NCI-H2029 (cell line): ENCODE results near the gene LRRC75A.
A peak's percentile ranks its signal among the peaks of the same experiment; 100 is the strongest.
"Not testable (repeated sequence)": the region's sequence is repeated elsewhere in the genome, so short reads cannot be mapped to it uniquely, and the experiment has no call there.

Experiments
- DNase-seq: peaks from one replicate; lab custom pipeline; 2025; lab: John Stamatoyannopoulos, UW

Gene LRRC75A

DNA sequence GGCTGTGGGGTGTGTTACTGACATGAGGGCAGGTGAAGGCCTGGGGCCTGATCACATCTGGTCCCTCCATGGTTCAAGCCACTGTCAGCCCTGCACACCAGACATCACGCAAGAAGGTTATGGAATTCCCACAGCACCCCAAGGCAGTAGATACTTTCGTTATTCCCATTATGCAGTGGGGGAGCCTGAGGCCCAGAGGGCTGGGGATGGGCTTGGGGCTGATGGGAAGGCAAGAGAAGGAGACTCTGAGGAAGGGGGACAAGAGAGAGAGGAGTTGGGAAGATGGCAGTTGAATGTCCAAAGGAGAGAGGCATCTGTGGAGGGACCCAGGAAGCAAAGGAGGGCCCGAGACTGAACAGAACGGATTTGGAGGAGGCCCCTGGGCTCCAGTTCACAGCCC is 42.0 kb downstream of the LRRC75A start:
- no peak for DNase-seq

DNA sequence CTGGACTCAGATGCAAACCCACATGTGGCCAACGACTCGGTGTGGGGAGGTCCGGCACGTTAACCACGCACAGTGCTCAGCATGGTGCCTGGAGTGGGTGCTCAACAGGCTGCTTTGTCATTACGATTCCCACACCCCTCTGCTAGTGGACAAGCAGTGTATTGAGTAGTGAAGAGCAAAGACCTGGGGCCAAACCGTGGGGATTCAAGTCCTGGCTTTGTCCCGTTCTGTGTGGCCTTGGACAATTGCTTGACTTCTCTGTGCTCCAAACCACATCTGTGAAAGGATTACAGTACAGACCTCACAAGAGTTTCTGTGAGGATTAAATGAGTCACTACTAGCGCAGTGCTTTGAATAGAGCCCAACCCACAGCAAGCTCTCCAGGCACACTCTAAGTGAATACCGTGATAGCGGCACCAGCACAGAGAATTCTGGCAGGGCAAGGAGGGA is 42.8 kb downstream of the LRRC75A start:
- no peak for DNase-seq

DNA sequence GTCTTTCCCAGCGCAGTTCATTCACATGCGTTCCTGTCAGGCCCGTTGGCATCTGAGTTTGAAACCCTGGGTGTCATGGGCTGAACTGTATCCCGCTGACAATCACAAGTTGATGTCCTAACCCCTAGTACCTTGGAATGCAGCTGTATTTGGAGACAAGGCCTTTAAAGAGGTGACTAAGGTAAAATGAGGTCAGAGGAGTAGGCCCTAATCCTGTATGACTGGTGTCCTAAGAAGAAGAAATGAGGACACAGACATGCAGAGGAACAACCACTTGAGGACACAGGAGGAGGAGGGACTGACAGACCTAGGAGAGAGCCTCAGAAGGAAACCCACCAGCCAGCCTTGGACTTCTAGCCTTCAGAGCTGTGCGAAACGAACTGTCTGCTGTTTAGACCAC is 43.5 kb downstream of the LRRC75A start:
- DNase-seq: no peak

DNA sequence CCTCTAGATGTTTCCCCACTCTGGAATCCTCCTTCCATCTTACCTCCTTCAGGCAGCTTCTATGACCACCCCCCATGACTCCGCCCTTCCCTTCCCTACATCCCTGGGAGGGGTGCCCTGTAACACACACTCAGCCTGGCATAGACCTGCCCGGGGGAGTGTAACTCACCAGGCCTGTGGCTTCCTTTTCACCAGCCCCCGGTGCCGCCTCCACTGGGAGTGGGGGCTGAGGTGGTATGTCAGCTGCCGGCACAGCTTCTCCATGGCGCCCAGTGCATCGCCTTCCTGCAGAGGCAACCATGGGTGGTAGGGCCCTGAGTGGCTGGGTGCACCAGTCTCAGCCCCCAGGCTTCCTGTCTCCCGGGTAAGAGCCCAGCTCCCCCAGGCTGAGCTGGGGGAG is 44.3 kb downstream of the LRRC75A start:
- DNase-seq: no peak

DNA sequence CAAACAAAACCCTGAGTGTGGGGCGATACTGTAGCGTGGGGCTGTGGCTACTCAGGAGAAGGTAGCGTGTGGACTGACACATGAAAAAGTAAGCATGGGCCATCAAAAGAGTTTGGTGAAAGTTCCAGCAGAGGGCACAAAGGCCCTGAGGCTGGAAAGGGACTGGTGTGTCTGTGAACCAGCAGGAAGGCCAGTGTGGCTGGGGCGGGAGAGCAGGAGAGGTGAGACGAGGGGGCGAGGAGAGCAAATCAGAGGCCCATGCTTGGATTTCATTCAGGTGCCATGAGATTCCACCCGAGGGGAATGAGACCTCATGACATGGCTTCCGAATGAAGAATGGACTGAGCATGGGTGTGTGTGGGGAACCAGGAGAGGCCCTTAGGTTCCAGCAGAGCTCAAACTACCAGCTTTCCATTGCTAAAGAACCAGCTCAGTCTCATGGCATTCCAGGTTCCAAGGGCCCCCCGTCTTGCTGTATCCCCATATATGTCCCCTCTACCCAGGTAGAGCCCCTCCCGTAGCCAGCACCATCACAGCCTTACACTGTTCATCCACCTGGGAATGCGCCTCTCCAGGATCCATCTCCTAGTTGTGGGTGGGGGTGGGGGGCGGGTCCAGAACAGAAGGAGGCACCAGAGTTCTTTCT is 45.5 kb downstream of the LRRC75A start:
- DNase-seq: no peak

DNA sequence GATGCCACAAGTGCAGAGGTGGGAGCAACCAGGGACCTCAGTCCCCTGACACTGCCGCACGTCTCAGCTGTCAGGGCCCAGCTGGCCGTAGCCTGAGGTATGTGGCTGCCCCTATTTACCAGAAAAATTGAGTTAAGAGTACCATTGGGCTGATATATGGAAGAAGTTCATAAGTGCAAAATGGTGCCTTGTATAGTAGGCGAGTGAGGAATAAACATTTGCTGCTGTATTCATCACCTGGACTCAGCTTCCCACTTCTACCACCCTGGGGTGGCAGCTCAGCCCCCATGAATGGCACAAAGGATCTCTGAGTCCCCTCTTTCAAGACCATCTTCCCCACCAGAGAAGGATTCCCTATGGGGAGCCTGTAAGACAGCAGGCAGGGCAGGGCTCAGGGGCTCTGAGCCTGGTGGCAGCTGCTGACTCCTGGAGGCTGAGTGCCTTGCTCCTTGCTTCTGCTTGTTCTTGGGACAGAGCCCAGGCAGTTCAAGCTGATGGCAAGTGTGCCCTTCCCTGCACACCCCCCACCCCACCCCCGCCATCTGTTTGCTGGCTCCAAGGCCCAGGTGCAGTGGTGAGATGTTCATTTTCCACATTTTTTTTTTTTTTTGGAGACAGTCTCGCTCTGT is 47.6 kb downstream of the LRRC75A start:
- DNase-seq: no peak

DNA sequence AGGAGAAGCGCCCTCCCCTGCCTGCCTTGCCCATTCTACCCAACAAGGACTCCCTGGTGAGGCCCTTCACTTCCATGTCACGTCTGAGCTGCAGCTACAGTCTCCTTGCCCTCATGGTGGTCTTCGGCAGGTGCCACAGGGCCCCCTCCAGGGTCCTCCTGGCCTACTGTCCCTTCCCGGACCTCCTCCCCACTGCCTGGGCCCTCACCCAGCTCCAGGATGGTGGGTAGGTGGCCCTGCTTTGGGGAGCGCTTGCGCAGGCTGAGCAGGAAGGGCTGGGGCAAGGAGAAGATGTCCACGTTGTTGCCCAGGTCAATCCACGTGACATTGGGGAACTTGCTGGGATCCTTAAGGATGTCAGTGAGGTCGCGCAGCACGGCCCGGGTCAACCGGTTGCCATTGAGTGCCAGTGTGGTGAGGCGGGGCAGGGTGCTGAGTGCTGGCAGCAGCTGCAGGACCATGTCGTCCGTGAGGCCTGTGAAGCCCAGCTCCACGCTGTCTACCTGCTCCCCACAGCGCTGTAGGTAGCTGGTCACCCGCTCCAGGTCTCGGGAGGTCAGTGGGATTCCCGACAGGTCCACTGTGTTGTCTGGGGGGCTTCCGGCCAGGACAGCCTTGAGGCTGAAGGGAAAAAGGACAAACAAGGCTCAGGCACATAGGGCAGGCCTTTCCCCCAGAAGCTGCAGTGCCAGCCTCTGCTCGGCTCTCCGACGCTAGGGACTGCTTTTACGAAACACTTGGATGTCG is 48.3 kb downstream of the LRRC75A start:
- DNase-seq: no peak

DNA sequence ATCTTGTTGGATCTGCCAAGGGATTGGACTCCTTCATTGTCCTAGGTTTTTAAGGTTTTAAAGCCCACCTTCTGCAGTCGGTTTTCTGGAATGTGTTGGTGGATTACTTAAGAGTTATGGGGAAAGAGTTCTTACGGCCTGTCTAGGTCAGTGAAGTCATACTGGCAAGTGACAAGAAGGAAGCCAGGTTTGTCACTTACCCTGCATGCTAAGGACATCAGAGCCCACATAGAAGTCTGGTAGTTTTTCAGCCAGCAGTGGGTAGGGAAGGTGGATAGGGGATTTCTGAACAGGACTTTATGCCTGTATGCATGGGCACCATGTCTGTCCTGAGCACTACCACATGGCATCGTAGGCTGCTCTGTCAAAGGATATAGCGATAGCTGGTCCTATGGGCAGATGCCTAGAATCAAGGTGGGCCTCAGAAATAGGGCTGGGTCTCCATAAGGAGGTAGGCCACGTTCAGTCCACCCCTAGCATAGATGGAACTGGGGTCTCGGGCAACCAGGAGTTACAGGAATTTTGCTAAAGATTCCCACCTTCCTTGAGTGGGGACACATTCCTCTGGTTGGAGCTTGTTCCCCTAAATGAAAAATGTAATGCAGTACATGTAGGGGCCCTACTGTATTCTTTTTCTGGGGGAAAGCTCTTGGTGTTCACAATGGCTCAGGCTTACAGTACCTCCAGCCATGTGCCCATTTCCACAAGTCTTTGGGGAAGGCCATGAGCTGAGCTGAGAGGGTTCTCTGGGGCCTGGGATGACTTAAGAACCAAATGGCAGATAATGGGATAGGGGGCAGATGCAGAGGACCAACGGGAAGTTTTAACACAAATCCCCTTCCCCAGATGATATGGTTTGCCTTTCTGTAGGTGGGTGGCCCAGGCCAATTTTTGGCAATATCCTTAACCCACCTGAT is 49.1 kb downstream of the LRRC75A start:
- no peak for DNase-seq

DNA sequence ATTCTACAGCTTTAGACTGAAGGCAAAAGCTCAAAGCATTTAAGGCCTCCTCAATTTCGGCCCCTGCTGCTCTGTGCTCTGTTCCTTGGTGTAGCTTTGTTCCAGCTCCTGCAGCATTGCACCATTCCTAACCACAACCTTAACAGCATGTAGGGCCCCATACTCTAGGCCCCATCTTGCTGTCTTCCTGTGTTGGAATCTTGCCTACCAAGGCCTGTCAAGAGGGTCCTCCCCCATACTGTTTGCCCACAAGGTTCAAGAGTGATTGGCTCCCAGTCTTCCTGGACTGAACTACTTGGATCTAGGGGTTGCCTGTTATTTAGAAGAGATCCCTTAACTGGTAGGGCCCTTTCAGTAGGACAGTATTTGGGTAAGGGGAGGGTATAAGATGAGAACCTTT is 49.9 kb downstream of the LRRC75A start:
- DNase-seq: no peak

DNA sequence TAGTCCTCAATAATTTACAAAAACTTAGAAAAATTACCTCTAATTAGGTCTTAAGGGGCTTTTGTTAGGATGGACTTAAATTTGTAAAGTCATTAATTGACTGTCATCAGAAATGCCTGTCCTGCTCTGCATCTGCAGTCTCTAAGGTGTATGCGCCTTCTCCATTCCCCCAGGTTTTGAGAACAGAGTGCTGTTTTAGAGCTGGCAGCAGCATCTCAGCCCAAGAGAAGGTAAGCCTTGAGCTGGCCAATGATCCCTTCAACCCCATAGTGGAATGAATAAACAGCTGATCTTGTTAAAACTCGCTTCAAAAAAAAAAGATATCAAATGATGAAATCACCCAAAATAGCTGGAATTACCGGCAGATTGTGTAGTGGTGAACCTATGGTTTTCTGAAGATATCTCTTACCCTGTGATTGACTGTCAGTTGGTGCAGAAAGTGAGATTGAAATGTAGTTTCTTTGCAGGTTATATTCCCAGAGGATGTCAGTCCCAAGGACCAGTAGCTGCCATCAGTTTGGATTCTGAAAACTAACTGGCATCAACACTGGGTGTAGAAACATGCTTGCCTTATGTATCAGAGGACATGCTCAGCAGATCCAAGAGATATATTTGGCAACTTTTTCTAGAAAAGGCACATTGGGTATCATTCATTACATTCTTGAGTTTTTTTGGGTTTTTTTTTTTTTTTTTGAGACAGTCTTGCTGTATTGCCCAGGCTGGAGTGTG is 50.9 kb downstream of the LRRC75A start:
- DNase-seq: no peak

DNA sequence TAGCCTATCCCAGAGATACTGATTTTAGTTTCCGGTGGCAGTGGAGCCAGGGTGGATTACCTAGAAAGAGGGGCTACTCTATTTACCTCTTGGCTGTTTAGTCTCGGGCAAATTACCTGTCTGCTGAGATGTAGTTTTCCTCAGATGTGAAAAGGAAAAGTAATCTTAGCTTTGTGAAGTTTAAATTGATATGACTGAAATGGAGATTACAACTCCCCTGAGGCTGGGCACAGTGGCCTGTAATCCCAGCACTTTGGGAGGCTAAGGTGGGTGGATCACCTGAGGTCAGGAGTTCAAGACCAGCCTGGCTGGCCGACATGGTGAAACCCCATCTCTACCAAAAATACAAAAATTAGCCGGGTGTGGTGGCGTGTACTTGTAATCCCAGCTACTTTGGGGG is 51.6 kb downstream of the LRRC75A start:
- DNase-seq: not testable (repeated sequence)

DNA sequence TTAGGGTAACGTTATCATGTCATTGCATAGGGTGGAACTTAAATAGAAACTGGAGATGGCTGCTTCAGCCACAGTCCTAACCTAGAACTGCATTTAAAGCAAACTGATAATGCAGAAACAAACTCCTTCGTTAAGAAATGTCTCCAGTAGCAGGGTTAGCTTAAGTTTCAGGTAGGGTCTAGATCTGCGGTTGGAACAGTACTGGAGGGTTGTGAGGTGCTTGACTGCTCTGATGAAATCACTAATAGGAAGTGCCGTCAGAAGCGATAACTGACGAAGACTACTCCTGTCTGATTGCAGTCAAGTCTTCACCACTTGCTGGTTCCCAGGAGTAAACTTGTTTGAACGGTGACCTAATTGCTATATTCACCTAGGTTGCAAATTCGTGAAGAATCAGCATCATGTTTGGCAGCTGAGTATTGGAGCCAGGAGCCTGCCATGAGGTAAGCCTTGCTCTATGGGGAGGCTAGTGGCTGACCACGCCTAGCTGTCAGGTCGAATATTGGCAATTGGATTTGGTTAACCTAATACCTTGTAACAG is 52.1 kb downstream of the LRRC75A start:
- DNase-seq: no peak

DNA sequence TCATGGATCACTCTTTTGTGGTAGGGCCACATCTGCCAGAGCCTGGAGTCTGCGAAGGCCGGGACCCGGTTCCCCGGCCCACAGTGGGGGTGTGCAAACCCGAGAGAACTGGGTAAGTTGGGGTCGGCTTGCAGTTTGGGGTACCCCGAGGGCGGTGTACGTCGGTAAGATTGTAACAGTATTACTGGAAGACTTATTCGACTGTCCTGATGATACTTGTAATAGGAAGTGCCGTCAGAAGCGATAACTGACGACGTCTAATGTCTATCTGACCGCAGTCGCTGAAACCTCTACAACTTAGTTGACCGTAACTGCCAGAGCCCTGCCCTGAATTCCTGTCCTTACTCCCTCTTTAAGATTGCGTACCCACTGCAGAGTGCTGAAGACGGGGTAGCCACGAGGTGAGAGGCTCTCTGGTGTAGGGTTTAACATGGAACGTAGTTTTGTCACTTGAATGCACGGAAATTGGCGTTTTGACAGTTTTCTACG is 52.6 kb downstream of the LRRC75A start:
- no peak for DNase-seq

DNA sequence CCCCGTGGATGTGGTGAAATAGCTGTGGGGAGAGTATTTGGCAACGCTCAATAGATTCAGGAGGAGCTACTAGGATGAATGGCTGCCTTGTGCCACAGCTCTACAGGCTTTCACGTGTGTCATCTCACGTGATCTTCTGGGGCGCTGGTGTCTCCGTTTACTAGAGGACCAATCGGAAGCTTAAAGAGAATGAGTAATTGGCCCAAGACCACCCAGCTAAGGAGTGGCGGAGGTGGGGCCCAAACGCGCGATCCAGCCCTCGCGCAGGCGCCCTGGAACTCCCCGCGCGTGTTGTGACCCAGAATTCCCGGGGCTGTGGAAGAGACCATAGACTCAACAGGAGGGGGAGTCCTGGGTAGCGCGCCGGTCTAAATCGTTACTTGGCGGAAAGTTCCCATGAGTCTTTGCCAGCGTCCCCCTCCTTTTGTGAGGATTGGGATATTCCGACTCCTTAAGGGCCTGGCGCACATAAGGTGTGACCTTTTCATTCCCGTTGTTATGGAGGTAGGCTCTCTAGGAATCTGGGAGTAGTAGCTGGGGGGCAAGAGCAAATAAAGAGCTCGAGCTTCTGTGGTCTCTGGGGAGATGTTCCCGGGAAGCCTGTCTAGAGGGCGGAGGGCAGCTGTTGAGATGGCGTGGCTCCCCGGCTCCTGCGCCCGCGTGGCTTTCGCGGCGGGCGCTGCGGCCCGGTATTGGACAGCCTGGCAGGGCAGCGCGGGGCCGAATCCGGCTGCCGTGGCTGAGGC is 53.3 kb downstream of the LRRC75A start:
- peak; percentile 88 for DNase-seq

DNA sequence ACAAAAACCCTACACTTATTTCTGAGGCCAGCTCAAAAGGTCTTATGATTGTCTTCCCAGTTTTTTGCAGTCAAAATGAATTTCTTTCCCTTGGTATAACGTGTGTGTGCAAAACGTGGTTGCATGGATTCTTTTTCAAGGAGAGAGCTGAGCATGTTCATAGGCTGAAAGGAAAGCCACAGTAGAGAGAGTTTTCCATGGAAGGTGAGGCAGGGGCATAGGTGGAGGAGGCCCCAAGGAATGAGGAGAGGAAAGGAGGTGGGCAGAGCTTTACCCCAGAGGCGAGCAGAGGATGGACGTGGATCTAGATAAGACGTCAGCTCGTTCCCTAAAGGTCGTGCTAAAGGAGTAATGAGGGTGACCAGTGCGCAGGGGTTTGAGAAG is 53.8 kb downstream of the LRRC75A start:
- DNase-seq: no peak

DNA sequence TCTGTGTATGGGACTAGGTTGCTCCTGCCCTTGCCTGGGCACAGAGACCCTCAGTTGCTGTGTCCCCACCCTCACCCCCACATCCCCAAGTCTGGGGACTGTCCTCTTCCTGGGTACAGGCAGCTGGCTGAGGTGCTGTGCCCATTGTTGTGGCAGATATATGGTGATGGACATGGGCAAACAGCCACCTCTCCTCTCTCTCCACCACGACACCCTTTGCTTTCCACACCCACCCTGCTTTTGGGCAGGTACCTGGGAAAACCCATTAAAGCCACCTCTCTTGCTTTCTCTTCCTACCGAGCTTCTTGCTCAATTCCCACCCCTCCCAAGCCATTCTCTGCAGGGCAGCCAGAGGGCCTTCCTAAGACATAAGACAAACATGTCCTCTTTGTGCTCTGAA is 54.9 kb downstream of the LRRC75A start:
- no peak for DNase-seq

DNA sequence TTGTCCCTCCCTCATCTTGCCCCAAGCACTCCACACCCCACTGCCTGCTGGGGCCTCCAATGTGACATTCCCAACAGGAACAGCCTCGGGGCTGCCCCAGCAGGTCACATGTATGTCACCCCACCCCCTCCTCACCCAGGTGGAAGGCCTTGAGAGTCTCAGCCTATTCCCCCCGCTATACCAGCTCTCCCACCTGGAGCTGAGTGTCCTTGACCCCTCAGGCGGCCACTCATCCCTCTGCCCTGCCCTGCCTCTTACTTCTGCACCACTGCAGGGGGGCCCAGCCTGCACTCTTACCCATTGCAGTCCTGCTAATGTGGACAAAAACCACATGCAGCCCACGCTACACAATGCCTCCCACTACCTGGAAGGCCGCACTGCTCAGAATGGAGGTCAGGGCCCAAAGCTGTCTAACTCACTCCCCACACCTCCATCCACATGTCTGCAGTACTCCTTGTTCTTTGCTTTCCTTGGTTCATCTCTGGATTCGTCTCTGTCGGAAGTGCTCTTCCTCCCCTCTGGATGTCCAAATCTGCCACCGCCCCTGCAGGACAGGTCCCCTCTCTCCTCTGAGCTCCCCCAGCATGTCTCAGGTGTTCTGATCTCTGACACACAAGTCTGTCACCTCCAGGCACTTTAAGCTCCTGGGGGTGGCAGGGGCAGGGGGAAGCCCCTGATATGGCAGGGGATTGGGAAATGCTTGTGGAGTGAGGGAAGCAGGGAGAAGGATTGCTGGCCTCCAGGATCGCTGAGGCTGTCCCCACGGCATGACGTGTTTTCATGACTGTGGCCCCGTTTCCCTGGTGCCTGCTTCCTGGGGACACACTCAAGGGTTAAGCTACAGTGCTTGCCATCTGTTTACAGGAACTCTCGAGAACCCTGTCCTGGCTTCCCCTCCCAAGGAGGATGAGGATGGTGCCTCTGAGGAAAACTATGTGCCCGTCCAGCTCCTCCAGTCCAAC is 55.8 kb downstream of the LRRC75A start:
- no peak for DNase-seq

DNA sequence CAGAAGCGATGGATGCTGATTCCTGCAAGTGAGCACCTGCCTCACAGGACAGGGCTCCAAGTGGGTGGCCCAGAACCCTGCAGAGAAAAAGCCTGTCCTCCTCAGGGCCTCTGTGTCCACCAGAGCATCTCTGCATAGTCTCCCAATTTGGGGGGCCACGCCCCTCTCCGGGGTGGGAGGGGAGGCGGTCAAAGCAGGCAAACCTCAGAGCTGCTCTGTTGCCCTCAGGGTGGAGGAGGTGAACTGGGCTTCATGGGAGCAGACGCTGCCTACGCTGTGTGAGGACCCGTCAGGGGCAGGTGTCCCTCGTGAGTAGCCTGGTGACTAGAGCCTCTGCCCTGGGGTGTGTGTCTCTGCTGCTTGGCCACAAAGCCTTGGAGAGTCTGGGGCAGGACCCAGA is 57.3 kb downstream of the LRRC75A start:
- no peak for DNase-seq

DNA sequence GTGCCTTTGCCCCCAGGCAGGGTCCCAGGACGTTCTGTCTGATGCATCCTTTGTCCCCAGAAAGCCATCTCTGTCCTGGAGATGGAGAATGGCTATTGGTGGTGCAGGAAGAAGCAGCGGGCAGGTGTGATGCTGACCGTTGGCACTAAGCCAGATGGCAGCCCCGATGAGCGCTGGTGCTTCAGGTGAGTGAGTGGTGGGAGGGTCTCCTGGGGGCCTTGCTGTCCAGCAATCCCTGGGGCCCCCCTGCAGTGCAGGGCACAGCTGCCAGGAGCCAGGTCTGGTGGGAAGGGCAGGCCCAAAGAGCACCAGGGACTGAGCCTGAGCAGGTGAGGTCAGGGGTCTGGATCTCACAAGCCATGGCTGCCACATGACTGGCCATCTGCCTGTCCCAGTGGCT is 58.5 kb downstream of the LRRC75A start:
- no peak for DNase-seq
